NCI-H2171 (cell line): Measurements from ENCODE around the gene ANKMY2.
"Not testable (repeated sequence)": the region's sequence is repeated elsewhere in the genome, so short reads cannot be mapped to it uniquely, and the experiment has no call there.

Experiments used
- DNase-seq: peaks from one replicate; lab custom pipeline; 2025; lab: John Stamatoyannopoulos, UW

ANKMY2 gene

GRCh38 chr7:16626388-16626787 lies 19.2 kb downstream of the ANKMY2 start:
- no peak for DNase-seq

GRCh38 chr7:16619979-16620408 lies 25.6 kb downstream of the ANKMY2 start:
- DNase-seq: no peak

- no peak for DNase-seq
Measured at GRCh38 chr7:16616542-16616941, 29.0 kb downstream of the ANKMY2 start.

GRCh38 chr7:16616122-16616521 lies 29.4 kb downstream of the ANKMY2 start:
- no peak for DNase-seq

- DNase-seq: no peak
Measured at GRCh38 chr7:16615228-16615627, 30.3 kb downstream of the ANKMY2 start.

GRCh38 chr7:16611711-16612110 lies 33.8 kb downstream of the ANKMY2 start:
- DNase-seq: no peak

- DNase-seq: no peak
Measured at GRCh38 chr7:16609842-16610450, 35.6 kb downstream of the ANKMY2 start.

- no peak for DNase-seq
Measured at GRCh38 chr7:16606704-16607103, 38.9 kb downstream of the ANKMY2 start.

- no peak for DNase-seq
Measured at GRCh38 chr7:16604054-16604453, 41.5 kb downstream of the ANKMY2 start.

- DNase-seq: no peak
Measured at GRCh38 chr7:16603633-16604032, 41.9 kb downstream of the ANKMY2 start.

- no peak for DNase-seq
Measured at GRCh38 chr7:16599860-16600259, 45.7 kb downstream of the ANKMY2 start.

GRCh38 chr7:16598015-16598414 lies 47.5 kb downstream of the ANKMY2 start:
- DNase-seq: no peak

GRCh38 chr7:16595596-16595995 lies 50.0 kb downstream of the ANKMY2 start:
- not testable (repeated sequence) for DNase-seq

- DNase-seq: no peak
Measured at GRCh38 chr7:16594676-16595075, 50.9 kb downstream of the ANKMY2 start.

- DNase-seq: no peak
Measured at GRCh38 chr7:16594061-16594460, 51.5 kb downstream of the ANKMY2 start.

GRCh38 chr7:16592395-16592794 lies 53.2 kb downstream of the ANKMY2 start:
- DNase-seq: no peak

GRCh38 chr7:16590424-16590823 lies 55.1 kb downstream of the ANKMY2 start:
- no peak for DNase-seq

GRCh38 chr7:16589881-16590280 lies 55.7 kb downstream of the ANKMY2 start:
- DNase-seq: no peak

- DNase-seq: peak; percentile 60
Measured at GRCh38 chr7:16587790-16588189, 57.8 kb downstream of the ANKMY2 start.

- no peak for DNase-seq
Measured at GRCh38 chr7:16587129-16587528, 58.4 kb downstream of the ANKMY2 start.

- DNase-seq: no peak
Measured at GRCh38 chr7:16586081-16586874, 59.3 kb downstream of the ANKMY2 start.

GRCh38 chr7:16585540-16585939 lies 60.0 kb downstream of the ANKMY2 start:
- no peak for DNase-seq

GRCh38 chr7:16583834-16584233 lies 61.7 kb downstream of the ANKMY2 start:
- no peak for DNase-seq

- no peak for DNase-seq
Measured at GRCh38 chr7:16581286-16581685, 64.3 kb downstream of the ANKMY2 start.
